HG02852 (cell line): ENCODE data around the gene EFEMP2.
A peak's percentile ranks its signal among the peaks of the same experiment; 100 is the strongest.
"Not testable (repeated sequence)": the region's sequence is repeated elsewhere in the genome, so short reads cannot be mapped to it uniquely, and the experiment has no call there.

ENCODE experiments used
- ATAC-seq: cut with Tn5 transposase; IDR thresholded peaks from one replicate; pipeline ENCODE4 v1.9.1; 2021; ENCODE audit warnings: mild to moderate bottlenecking, moderate library complexity; ENCODE audit not compliant: unreplicated experiment

EFEMP2 gene

GRCh38 chr11:65856689-65857499 is 15.7 kb downstream of the EFEMP2 start:
- ATAC-seq = peak; percentile 24

GRCh38 chr11:65855927-65856363 is 16.7 kb downstream of the EFEMP2 start:
- ATAC-seq = no peak

- ATAC-seq = no peak
Observed at GRCh38 chr11:65854852-65855837, 17.5 kb downstream of the EFEMP2 start.

GRCh38 chr11:65854161-65854592 is 18.4 kb downstream of the EFEMP2 start:
- no peak for ATAC-seq

GRCh38 chr11:65853246-65853979 is 19.2 kb downstream of the EFEMP2 start:
- no peak for ATAC-seq

- no peak for ATAC-seq
Observed at GRCh38 chr11:65852508-65853245, 19.9 kb downstream of the EFEMP2 start.

- no peak for ATAC-seq
Observed at GRCh38 chr11:65851811-65852507, 20.6 kb downstream of the EFEMP2 start.

- no peak for ATAC-seq
Observed at GRCh38 chr11:65851083-65851579, 21.5 kb downstream of the EFEMP2 start.

GRCh38 chr11:65850217-65851082 is 22.1 kb downstream of the EFEMP2 start:
- ATAC-seq = no peak

GRCh38 chr11:65849771-65850216 is 22.8 kb downstream of the EFEMP2 start:
- ATAC-seq = no peak

- ATAC-seq = no peak
Observed at GRCh38 chr11:65849366-65849765, 23.2 kb downstream of the EFEMP2 start.

- not testable (repeated sequence) for ATAC-seq
Observed at GRCh38 chr11:65848693-65849092, 23.9 kb downstream of the EFEMP2 start.

GRCh38 chr11:65847746-65848145 is 24.9 kb downstream of the EFEMP2 start:
- no peak for ATAC-seq

GRCh38 chr11:65844231-65844872 is 28.2 kb downstream of the EFEMP2 start:
- no peak for ATAC-seq

- no peak for ATAC-seq
Observed at GRCh38 chr11:65843811-65844210, 28.8 kb downstream of the EFEMP2 start.

- no peak for ATAC-seq
Observed at GRCh38 chr11:65842144-65842543, 30.5 kb downstream of the EFEMP2 start.

- ATAC-seq = no peak
Observed at GRCh38 chr11:65834202-65834601, 38.4 kb downstream of the EFEMP2 start.
